Right renal pelvis (tissue), 4 donors: ENCODE data around the gene LAMP1. TPM values are rescaled to one million over a fixed set of nuclear protein-coding genes. Genes with fewer than 3 reads are reported as not detected.
"Not testable (repeated sequence)": the region's sequence is repeated elsewhere in the genome, so short reads cannot be mapped to it uniquely, and the experiment has no call there.

ENCODE experiments used
- DNase-seq, 4 donors: peaks; one replicate each; pipeline ENCODE4 v3.0.0-alpha.2; 2013; ENCODE audit warnings: low read depth in 4 of 4, low spot score in 3 of 4, missing footprints in 1 of 4
- polyA plus RNA-seq, 4 donors: library from polyadenylated mRNA; unstranded; fragments of 120-200 nt; gene quantifications; one replicate each; pipeline ENCODE4 v1.2.1, GENCODE V29; 2013; ENCODE audit not compliant: insufficient read length in 4 of 4

Gene LAMP1
- polyA plus RNA-seq, 4 donors = 190 to 196 (median 190) TPM

GRCh38 chr13:113353254-113353653 lies 56.2 kb downstream of the LAMP1 start:
- no peak for DNase-seq

GRCh38 chr13:113354831-113355610 lies 58.0 kb downstream of the LAMP1 start:
- DNase-seq = no peak

GRCh38 chr13:113355621-113356020 lies 58.6 kb downstream of the LAMP1 start:
- no peak for DNase-seq

GRCh38 chr13:113356596-113356995 lies 59.6 kb downstream of the LAMP1 start:
- no peak for DNase-seq

- DNase-seq = no peak
Observed at GRCh38 chr13:113357529-113357928, 60.5 kb downstream of the LAMP1 start.

GRCh38 chr13:113358653-113359190 lies 61.7 kb downstream of the LAMP1 start:
- no peak for DNase-seq

GRCh38 chr13:113359571-113359970 lies 62.5 kb downstream of the LAMP1 start:
- DNase-seq = no peak

GRCh38 chr13:113360446-113360845 lies 63.4 kb downstream of the LAMP1 start:
- no peak for DNase-seq

- no peak for DNase-seq
Observed at GRCh38 chr13:113361406-113361805, 64.4 kb downstream of the LAMP1 start.

- no peak for DNase-seq
Observed at GRCh38 chr13:113364311-113364889, 67.4 kb downstream of the LAMP1 start.

GRCh38 chr13:113364901-113365582 lies 68.0 kb downstream of the LAMP1 start:
- no peak for DNase-seq

GRCh38 chr13:113365583-113365970 lies 68.5 kb downstream of the LAMP1 start:
- DNase-seq = no peak

- DNase-seq = no peak
Observed at GRCh38 chr13:113365971-113366588, 69.0 kb downstream of the LAMP1 start.

GRCh38 chr13:113367020-113367560 lies 70.1 kb downstream of the LAMP1 start:
- DNase-seq = no peak

- DNase-seq = no peak
Observed at GRCh38 chr13:113367771-113368170, 70.7 kb downstream of the LAMP1 start.

GRCh38 chr13:113368353-113368752 lies 71.3 kb downstream of the LAMP1 start:
- DNase-seq = not testable (repeated sequence)

GRCh38 chr13:113369189-113369588 lies 72.2 kb downstream of the LAMP1 start:
- DNase-seq = no peak

GRCh38 chr13:113369881-113370280 lies 72.8 kb downstream of the LAMP1 start:
- no peak for DNase-seq

- DNase-seq = no peak
Observed at GRCh38 chr13:113371061-113371460, 74.0 kb downstream of the LAMP1 start.

- not testable (repeated sequence) for DNase-seq
Observed at GRCh38 chr13:113371701-113372100, 74.7 kb downstream of the LAMP1 start.
